ENCODE data around the gene DNASE2.
"Not testable (repeated sequence)": the region's sequence is repeated elsewhere in the genome, so short reads cannot be mapped to it uniquely, and the experiment has no call there.

Gene DNASE2, protein sequence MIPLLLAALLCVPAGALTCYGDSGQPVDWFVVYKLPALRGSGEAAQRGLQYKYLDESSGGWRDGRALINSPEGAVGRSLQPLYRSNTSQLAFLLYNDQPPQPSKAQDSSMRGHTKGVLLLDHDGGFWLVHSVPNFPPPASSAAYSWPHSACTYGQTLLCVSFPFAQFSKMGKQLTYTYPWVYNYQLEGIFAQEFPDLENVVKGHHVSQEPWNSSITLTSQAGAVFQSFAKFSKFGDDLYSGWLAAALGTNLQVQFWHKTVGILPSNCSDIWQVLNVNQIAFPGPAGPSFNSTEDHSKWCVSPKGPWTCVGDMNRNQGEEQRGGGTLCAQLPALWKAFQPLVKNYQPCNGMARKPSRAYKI

DNA sequence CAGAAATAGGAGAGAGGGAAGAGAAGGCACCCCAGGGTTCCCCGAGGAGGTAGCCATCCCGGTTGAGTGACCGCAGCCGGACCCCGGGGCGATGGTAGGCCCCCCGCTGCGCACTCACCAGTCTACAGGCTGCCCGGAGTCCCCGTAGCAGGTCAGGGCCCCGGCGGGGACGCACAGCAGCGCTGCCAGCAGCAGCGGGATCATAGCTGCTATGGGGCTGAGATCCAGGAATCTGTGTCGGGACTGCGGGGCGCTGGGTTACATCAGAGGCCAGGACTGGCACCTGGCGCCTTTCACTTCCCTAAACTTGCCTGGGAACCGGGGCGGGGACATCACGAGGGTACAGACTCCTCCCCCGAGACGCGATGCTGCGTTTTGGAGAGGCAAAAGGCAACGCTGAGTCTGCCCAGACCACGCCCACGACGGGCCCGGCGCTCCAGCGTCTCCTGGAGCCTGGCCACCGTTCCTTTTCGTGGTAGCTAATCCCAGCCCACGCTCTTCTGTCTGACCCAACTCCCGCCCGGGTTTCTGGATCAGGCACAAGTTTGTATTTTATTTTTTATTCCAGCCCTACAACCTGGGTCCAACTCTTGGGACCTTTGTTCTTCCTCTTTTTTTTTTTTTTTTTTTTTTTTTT is at the start of gene DNASE2:
TSS of gene DNASE2 (minus strand) at position 278 of the 637 bp plus-strand sequence. CDS start at position 204, 74 bp downstream.
- peak; percentile 88 for DNase-seq

DNA sequence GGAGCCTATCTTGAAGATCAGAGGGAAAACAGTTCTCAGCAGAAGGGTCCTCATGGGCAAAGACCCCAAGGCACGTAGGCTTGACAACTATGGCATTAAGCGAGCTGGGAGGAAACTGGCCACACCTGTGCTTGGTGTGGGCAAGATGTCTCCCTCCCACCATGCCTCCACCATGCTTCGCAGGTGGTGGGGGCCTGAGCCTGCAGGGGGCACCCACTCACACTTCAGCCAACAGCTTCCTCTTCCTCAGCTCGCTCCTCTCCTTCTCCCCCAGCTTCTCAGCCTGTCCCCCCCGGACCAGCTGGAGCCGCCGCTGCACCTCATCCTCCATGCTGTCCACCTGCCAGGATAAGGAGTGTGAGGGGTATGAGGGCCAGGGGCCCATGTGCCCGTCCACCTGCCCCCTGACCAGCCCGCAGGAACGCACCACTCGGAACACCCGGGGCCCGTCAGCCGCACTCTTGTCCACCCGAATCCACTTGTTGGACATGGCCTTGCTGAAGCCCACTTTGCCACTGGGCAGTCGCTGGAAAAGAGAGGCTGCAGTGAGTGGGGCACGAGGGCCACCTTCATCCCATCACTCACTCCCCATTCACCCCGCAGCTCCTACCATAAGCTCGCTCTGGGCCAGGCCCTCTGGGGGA is 48.9 kb upstream of the DNASE2 start:
- no peak for DNase-seq

DNA sequence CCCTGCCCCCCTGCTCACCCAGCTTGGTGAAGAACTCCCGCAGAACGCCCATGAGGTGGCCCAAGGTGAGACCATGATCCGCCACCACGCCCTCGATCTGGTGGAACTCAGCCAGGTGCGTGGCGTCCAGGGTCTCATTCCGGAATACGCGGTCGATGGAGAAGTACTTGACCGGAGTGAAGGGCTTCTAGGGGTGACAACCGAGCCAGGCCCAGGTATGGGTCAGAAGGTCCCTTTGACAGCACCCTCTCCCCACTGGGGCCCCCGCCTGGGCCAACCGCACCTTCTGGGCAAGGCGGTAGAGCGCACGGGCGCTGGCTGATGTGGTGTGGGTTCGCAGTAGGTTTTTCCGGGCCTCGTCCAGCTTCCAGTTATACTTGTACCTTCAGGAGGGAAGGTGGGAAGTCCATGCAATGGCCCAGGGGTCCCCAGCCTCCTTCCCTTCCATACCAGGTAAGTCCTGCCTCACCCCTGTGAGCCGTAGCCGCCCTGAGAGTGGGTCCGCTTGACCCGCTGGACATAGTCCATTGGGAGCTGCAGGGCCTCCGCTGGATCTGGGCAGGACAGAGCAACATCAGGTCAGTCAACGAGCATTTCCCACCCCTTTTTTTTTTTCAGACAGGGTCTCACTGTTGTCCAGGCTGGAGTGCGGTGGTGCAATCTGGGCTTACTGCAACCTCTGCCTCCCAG is 43.5 kb upstream of the DNASE2 start:
- DNase-seq: no peak

DNA sequence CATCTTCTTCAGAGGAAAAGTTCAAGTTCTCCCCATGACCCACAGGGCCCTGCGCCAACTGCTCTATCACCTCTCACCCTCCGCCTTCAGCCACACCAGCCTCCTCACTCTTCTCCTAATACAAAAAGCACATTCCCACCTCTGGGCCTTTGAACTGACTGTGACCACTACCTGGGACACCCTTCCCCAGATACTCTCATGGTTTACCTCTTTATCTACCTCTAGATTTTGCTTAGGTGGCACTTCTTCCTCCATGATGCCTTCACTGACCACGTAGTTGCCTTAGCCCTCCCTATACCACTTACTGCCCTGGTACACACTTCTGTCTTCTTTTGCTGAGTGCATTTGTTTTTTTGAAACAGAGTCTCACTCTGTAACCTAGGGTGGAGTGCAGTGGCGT is 41.7 kb upstream of the DNASE2 start:
- no peak for DNase-seq

DNA sequence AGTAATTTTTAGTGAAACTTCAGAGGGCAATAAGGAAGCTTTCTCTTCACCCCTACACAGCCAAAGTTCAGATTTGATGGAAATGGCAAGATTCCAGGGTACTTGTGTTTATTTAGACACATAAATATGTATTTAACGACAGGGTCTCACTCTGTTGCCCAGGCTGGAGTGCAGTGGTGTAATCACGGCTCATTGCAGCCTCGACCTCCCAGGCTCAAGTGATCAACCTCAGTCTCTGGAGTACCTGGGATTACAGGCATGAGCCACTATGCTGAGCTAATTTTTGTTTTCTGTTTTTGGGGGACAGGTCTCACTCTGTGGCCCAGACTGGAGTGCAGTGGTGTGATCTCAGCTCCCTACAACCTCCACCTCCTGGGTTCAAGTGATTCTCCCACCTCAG is 39.8 kb upstream of the DNASE2 start:
- no peak for DNase-seq

DNA sequence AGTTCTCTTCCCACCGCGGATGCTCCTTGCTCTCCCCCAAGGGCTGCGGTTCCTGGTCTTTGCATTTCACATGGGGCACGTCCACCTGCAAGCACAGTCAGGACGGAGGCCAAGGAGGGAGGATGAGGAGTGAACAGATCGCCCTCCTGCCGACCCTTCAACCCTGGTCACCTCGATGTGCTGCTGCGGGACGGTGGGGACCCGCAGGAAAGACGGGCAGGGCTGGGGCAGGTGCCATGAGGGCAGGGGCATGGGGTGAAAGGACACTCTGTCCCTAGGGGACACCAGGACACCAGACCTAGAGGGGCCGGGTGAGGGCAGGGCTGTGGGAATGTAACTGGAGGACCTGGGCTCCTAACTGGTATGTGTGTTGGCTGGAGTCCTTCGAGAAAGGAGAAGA is 37.0 kb upstream of the DNASE2 start:
- DNase-seq: no peak

DNA sequence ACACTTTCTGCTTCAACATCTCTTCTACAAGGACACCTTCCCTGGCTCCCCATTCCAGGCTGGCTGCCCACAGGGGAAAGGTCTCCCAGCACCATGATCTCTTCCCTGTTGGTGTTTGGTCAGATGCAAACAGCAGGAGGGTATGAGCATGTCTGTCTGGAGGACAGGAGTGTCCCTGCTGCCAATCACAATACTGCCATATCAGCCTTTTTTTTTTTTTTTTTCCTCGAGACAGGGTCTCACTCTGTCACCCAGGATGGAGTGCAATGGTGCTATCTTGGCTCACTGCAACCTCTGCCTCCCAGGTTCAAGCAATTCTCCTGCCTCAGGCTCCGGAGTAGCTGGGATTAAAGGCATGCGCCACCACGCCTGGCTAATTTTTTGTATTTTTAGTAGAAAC is 34.6 kb upstream of the DNASE2 start:
- DNase-seq: not testable (repeated sequence)

DNA sequence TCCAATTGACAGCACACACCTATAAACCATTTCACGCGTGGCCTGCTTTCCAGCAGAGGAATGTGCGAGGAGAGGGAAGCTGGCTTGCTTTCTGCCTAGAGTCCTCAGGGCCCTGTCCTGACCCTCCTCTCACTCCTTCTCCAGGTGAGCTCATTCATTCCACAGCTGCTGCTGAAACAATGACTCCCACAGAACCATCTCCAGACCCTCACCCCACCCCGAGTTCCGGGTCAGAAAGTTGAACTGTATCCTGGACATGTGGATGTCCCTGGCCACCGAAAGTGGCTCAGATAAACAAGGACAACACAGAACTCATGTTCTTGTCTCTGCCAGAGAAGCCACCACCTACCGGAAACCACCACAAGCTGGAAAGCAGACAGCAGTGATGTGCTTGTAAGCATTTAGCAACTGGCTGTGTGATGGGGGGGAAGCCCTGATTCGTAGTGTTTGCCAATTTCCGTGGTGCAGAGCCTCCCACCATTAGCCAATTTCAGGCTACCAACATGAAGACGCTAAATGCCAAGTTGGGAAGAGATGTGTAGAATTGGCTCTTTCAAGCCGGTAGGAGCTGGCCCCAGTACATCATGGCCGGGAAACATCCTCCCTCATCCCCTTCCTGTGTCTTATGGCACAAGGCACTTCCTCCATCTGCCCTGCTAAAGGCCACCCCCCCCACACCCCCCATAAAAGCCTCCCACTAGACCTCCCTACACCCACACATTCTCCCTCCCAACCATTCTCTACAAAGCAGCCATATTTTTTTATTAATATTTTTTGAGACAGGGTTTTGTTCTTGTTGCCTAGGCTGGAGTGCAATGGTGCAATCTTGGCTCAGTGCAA is 32.8 kb upstream of the DNASE2 start:
- peak; percentile 65 for DNase-seq

DNA sequence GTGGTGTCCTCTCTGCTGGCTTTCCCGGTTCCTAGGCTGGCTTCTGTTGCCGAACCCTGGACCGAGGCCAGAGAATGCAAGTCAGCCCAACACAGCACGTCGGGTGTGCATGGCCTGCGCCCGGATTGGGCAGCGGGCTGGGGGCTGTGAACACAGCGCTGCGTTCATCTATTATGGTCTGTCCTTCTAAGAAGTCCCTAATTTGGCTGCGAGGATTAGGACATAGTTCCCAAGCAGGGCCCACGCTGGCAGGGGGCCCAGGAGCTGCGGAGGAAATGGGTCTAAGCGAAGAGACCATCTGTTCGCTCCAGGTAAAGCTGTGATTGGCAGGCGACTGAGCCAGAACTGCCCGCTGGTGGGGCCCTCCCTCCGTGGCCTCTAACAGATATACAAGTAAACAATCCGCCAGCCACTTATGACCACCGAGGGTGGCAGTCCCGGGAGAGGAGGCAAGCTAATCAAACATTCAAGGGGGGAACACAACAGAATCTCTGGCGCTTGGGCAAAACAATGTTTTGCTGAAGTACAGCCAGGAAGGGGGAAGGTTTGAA is 31.8 kb upstream of the DNASE2 start:
- DNase-seq: no peak

DNA sequence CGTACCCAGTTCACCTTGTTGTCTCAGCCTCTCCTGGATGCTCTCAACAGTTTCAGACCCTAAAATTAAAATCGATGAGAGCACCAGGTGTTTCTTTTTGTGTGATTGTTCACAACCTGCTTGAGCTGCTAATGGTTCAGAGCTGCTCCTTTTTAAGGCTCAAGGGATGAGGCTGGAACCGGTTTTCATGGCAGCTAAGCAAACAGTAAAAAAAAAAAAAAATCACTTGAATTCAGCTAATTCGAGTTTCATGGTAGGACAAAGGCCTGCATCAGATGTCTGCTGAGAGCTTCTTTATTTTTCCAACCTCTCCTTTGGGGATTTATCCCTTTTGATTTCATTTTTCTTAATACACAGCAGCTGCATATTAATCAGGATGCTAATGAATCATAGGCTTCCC is 31.3 kb upstream of the DNASE2 start:
- no peak for DNase-seq

DNA sequence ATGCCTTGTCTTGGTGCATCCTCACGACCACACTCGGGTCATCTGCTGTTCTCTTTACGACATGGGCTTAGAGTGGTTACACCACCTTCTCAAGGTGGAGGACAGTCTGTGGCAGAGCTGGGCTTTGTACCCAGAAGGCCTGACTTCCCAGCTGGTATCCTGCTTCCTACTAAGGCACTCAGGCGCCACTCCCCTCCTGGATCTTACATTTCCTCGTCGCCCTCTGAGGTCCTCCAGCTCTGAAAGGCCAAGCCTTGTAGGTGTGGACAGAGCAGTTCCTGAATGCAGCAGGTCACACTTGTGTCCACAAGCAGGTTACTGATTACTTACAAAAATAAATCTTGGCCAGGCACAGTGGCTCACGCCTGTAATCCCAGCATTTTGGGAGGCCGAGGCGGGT is 25.9 kb upstream of the DNASE2 start:
- no peak for DNase-seq

DNA sequence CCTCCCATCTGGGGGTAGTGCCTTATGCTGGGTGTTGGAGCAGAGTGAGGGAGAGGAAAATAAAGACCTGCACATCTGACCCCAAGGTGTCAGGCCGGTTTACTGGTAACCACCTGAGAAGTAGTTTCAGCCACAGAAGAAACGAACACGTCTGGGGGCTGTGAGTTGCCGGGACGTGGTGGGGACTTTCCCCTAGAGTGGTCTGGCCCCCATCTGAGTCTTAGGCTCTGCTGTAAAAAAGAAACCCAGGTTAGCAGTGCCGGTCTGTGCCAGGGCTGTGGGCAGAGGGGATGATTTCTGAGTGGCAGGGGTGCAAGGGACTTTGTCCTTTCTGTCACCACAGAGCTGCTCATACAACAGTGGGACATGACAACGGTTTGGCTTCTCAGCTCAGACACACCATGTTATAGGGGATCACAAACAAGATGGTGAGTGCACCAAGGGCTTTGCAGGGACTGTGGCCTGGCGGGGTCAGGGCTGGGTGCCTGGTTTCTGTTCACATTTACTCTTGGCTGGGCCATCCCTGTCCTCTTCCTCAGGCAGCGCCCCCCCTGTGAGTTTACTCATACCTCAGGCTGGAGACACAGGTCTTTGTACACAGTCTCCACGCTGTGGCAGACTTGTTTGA is 18.8 kb upstream of the DNASE2 start:
- DNase-seq: no peak

DNA sequence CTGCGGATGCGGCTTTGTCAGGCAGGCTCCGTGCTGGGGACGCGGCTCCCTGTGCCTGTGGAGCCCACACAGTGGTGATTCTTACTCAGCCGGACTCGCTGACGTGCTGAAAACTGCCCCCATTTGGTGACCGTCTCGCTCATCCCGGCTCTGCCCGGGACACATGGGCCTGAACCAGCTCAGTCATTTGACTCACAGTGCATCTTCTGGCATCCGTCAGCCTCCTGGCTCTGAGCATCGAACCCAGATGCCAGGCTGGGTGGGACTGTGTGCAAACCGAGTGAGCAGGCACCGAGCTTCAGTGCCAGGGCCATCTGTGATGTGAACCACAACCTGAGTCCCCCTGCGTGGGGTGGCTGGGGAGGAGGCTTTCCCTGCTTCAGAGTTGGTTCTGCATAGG is 15.2 kb upstream of the DNASE2 start:
- DNase-seq: no peak

DNA sequence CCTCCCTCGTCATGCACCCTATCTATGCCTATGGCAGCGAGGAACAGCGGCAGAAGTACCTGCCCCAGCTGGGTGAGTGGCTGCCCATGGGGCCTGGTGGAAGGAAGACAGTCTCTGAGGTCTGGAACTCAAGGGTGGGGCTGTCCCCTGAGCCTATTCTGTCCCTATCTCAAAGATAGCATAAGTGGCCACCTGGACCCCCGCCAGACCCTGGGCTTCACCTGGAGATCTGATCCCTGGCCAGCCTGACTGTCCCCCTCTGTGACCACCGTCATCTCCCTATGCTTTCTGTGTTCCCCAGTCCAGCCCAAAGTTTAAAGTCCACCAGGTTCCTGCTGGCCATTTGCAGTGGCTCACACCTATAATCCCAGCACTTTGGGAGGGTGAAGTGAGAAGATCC is 12.3 kb upstream of the DNASE2 start:
- no peak for DNase-seq

DNA sequence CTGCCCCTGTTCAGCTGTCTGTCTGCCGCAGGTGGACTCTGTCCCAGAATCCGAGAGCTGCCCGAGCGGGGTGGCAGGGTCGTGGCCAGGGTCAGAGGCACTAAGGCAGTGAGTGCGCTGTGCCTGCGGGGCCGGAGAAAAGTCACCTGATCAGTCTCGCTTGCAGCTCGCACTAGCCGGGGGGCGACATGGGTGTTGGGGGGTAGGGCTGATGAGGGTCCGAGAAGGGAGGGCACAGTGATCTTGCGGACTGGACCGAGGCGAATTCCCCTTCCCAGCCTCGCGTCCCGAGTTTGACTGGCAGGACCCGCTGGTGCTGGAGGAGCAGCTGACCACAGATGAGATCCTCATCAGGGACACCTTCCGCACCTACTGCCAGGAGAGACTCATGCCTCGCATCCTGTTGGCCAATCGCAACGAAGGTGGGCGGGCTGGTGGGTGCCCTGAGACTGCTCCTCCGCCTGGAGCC is 10.3 kb upstream of the DNASE2 start:
- DNase-seq: no peak

DNA sequence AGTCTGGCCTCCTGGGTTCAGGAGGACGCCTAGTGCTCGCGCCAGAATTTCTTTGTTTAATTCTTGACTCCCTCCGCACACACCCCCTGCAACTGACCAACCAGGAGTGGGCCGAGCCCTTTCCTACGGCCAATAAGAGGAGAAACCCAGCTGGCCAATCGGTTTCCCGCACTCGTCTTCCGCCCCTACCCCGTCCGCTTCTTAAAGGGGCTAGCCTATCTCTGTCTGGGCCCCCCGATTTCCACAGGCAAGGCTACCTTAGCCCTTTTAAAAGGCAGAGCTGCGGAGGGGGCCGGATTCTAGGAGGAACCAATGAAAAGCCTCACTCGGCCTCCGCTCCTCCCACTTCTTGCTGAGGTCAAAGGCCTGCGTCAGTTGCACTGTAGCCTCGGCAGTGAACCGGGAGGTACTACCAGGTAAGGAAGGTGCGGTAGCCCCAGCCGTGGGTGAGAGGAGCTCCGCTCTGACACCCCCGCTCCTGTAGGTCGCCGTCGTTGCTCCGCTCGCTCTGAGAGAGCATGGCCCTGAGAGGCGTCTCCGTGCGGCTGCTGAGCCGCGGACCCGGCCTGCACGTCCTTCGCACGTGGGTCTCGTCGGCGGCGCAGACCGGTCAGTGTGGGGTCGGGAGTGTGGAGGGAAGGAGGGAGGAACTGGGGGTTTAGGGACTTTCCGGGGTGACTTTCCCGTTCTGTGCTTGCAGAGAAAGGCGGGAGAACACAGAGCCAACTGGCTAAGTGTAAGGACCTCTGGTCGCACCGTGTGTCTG is 9.7 kb upstream of the DNASE2 start, which contains the start of gene GCDH:
TSS of gene GCDH (plus strand) at position 374 of the 766 bp plus-strand sequence. CDS start at position 519, 145 bp downstream.
- peak; percentile 98 for DNase-seq

DNA sequence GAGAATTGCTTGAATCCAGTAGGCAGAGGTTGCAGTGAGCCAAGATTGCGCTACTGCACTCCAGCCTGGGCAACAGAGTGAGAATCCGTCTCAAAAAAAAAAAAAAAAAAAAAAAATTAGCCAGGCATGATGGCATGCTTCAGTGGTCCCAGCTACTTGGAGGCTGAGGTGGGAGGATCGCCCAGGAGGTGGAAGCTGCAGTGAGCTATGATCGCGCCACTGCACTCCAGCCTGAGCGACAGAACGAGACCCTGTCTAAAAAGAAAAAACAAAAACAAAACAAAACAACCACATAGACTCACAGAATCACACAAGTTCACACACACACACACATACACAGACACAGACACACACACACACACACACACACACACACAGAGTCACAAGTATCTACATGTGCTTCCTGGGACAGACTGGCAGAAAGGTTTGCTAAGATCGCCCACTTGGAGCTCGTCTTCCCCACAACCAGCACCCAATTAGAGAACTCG is 9.1 kb upstream of the DNASE2 start:
- not testable (repeated sequence) for DNase-seq

DNA sequence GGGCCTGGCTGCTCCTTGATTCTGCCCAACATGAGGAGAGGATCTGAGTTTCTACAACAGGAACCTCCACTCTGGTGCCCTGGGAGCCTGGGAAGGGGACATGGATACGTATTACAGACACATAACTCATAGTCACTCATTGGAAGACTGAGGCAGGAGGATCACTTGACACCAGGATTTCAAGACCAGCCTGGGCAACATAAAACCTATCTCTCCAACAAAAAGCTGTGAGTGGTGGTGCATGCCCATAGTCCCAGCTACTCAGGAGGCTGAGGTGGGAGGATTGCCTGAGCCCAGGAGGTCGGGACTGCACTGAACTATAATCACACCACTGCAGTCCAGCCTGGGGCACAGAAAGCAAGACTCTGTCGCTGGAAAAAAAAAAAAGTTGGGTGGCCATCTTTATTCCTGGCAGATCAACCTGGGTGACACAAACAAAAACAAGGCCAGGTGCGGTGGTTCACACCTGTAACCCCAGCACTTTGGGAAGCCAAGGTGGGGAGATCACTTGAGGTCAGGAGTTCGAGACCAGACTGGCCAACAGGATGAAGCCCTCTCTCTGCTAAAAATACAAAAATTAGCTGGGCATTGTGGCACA is 6.9 kb upstream of the DNASE2 start:
- no peak for DNase-seq

DNA sequence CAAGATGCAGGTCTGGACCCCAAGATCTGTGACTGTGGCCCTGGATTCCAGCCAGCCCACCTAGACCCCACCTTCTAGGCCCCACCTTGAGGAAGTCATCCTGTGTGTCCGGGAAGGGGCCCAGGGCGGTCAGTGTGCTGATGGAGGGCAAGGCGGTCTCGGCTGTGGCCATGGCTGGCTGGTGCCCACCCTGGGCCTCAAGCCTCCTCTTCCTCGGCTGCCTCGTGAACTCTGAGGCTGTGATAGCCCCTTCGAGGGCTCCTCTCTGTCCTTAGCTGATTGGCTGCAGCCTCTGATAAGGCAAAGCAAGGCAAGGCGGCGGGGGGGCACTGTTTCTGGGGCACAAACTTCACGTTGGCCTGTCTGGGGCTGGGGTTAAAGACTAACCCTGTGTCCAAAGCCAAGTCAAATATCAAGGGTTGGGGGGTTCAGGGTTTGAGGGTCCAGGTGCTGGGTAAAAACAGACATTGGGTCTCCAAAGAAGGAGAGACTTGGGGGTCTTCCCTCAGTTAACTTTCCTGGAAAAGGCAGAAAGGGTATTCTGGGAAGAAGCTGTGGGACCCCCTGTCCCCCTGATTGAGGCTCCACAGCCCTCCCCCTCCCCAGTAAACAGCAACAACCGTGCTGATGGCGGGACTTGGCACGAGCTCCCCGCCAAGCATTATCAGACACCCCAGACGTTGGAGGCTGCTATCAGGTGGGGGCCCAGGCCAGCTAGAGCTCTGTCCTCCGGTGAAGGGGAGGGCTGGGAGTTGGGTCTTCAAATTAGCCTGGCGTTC is 5.9 kb upstream of the DNASE2 start, which contains the start of gene KLF1:
TSS of gene KLF1 (minus strand) at position 233 of the 779 bp plus-strand sequence. CDS start at position 172, 61 bp downstream.
- no peak for DNase-seq
